ENCODE results near the gene PRPF40B. TPM values are rescaled to one million over a fixed set of nuclear protein-coding genes. Genes with fewer than 3 reads are reported as not detected.

PRPF40B gene
- total RNA-seq, 2 experiments from 2014 or later, result 8.1 to 8.5 TPM

GRCh38 chr12:49655595-49656236 lies 32.4 kb downstream of the PRPF40B start:
- H3K4me1 Mint-ChIP-seq, result peaks cover 28% of the 10 kb centered on the region
- DNase-seq, result no peak
- H3K9me3 Mint-ChIP-seq, result no peaks in the 10 kb centered on the region
- peak overlapping the region; percentile 3 for H3K27ac Mint-ChIP-seq
- no peak overlapping the region for H3K4me3 Mint-ChIP-seq
- peaks cover 28% of the 10 kb centered on the region for H3K36me3 Mint-ChIP-seq
- H3K27me3 Mint-ChIP-seq, result no peaks in the 10 kb centered on the region

DNA sequence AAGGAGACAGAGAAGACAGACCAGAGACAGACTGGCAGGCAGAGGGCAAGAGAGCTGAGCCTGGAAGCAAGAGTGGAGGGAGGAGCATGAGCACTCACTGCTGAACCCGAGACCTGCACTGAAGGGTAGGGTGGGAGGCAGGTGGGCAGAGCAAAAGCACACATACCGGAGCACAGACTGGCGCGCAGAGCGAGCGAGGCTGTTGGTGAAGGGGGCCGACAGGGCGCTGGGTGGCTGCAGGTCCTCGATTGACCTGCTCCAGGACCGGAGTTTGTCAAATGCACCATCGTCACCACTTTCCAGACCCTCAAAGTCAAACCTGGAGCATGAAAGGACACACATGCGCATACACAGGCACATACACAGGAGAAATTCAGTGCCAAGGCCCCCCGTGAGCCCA lies 34.9 kb downstream of the PRPF40B start:
- no peak for DNase-seq
- Mint-ChIP-seq H3K4me3 (no peak overlapping the region), H3K36me3 (peaks cover 48% of the 10 kb centered on the region), H3K4me1 (peaks cover 53% of the 10 kb centered on the region), H3K9me3 (no peaks in the 10 kb centered on the region), H3K27ac (no peak overlapping the region), H3K27me3 (no peaks in the 10 kb centered on the region)

- H3K27ac Mint-ChIP-seq, result no peak overlapping the region
- no peaks in the 10 kb centered on the region for H3K9me3 Mint-ChIP-seq
These were observed 36.4 kb downstream of the PRPF40B start for GRCh38 chr12:49659753-49660152.

DNA sequence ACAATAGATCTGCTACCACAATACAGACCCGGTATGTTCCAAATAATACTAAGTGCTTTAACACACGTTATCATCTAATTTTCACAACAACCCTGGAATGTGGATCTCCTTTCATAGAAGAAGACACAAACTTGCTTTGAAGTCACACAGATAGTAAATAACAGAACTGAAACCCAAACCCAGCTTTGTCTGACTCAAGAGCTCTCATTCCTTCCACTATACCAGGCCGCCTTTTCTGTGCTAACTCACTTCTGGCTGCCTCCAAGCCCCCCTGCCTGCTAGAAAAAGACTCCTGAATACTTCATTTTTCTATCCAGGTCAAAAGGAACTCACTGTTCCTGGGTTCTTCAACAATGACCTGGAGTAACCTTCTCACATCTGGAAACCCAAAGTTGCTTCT lies 37.8 kb downstream of the PRPF40B start:
- H3K9me3 Mint-ChIP-seq, result no peaks in the 10 kb centered on the region
- H3K27ac Mint-ChIP-seq, result peak overlapping the region; percentile 94
- peak; percentile 35 for DNase-seq
- H3K4me1 Mint-ChIP-seq, result peaks cover 66% of the 10 kb centered on the region
- H3K27me3 Mint-ChIP-seq, result no peaks in the 10 kb centered on the region
- peak overlapping the region; percentile 16 for H3K4me3 Mint-ChIP-seq
- peaks cover 61% of the 10 kb centered on the region for H3K36me3 Mint-ChIP-seq

More at GRCh38 chr12:49659753-49660152, 36.4 kb downstream of the PRPF40B start:
- no peak for DNase-seq
- H3K4me1 Mint-ChIP-seq, result peaks cover 66% of the 10 kb centered on the region
- H3K36me3 Mint-ChIP-seq, result peaks cover 51% of the 10 kb centered on the region
- no peaks in the 10 kb centered on the region for H3K27me3 Mint-ChIP-seq
- H3K4me3 Mint-ChIP-seq, result no peak overlapping the region

- DNase-seq, result no peak
- Mint-ChIP-seq H3K27me3 (no peaks in the 10 kb centered on the region), H3K9me3 (no peaks in the 10 kb centered on the region), H3K27ac (peak overlapping the region; percentile 94), H3K4me1 (peaks cover 60% of the 10 kb centered on the region), H3K36me3 (peaks cover 57% of the 10 kb centered on the region), H3K4me3 (peak overlapping the region; percentile 16)
These were observed 38.4 kb downstream of the PRPF40B start for GRCh38 chr12:49661746-49662145.

GRCh38 chr12:49662998-49663843 lies 39.9 kb downstream of the PRPF40B start:
- Mint-ChIP-seq H3K4me3 (peak overlapping the region; percentile 68), H3K9me3 (no peaks in the 10 kb centered on the region), H3K27me3 (no peaks in the 10 kb centered on the region), H3K4me1 (peaks cover 67% of the 10 kb centered on the region), H3K36me3 (peaks cover 47% of the 10 kb centered on the region), H3K27ac (peak overlapping the region; percentile 94)
- peak; percentile 72 for DNase-seq

DNA sequence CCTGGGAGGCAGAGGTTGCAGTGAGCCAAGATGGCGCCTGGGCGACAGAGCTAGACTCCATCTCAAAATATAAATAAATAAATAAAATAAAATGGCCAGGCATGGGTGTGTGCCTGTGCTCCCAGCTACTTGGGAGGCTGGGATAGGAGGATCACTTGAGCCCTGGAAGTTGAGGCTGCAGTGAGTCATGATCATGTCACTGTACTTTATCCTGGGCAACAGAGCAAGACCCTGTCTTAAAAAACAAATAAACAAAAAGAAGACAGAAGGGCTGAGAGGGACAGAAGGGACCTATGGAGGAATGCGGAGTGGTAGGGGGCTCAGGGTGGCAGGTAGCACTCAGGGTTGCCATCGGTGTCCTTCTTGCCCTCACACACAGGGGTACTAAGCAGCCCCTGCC lies 40.8 kb downstream of the PRPF40B start:
- Mint-ChIP-seq H3K27me3 (no peaks in the 10 kb centered on the region), H3K27ac (no peak overlapping the region), H3K36me3 (peaks cover 45% of the 10 kb centered on the region), H3K4me3 (no peak overlapping the region), H3K4me1 (peaks cover 75% of the 10 kb centered on the region), H3K9me3 (no peaks in the 10 kb centered on the region)
- DNase-seq, result no peak

- Mint-ChIP-seq H3K4me1 (peaks cover 80% of the 10 kb centered on the region), H3K9me3 (no peaks in the 10 kb centered on the region), H3K4me3 (no peak overlapping the region), H3K36me3 (peaks cover 47% of the 10 kb centered on the region), H3K27me3 (no peaks in the 10 kb centered on the region), H3K27ac (peak overlapping the region; percentile 18)
- DNase-seq, result no peak
These were observed 41.4 kb downstream of the PRPF40B start for GRCh38 chr12:49664591-49665239.

DNA sequence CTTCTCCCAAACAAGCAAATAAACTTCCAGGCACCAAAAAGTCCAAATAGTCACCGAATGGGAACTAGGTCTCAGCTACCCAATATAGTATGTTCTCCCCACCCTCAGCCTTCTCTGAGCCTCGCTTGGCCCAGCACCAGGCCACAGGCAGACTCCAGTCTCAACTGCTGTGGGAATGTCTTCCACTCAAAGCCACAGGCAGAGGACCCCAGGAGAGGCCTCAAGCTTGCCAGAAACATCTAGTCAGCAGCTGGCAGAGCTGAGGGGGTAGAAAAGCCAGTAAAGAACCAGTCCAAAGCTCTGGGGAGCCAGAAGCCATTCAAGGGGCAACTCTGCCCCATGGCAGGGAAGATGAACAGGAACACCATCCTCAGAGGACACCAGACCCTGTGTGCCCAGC lies 42.0 kb downstream of the PRPF40B start:
- no peak overlapping the region for H3K4me3 Mint-ChIP-seq
- peaks cover 82% of the 10 kb centered on the region for H3K4me1 Mint-ChIP-seq
- DNase-seq, result no peak
- no peak overlapping the region for H3K27ac Mint-ChIP-seq
- H3K9me3 Mint-ChIP-seq, result no peaks in the 10 kb centered on the region
- H3K27me3 Mint-ChIP-seq, result no peaks in the 10 kb centered on the region
- H3K36me3 Mint-ChIP-seq, result peaks cover 50% of the 10 kb centered on the region

DNA sequence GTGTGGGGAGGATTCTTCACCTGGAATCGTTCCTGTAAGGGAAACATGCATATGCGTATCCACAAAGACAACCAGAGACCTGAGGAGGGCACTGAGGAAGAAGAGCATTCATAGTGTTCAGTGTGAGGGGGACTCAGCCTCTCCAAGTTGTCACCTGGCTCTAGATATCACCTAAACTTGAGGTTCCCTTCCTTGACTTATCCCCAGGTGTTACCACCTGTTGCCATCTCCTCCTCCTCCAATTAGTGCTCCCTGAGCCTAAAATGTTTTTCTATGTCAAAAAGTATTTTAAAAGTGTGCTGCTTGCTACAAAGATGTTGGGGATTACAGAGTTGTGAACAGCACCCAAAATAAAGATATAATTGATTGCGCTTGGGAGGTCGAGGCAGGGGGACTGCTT lies 42.8 kb downstream of the PRPF40B start:
- H3K36me3 Mint-ChIP-seq, result peaks cover 45% of the 10 kb centered on the region
- no peak overlapping the region for H3K27ac Mint-ChIP-seq

GRCh38 chr12:49667325-49668090 lies 44.1 kb downstream of the PRPF40B start:
- H3K36me3 Mint-ChIP-seq, result peaks cover 32% of the 10 kb centered on the region
- DNase-seq, result no peak
- H3K27ac Mint-ChIP-seq, result peak overlapping the region; percentile 47
- H3K27me3 Mint-ChIP-seq, result no peaks in the 10 kb centered on the region
- H3K4me1 Mint-ChIP-seq, result peaks cover 82% of the 10 kb centered on the region
- no peaks in the 10 kb centered on the region for H3K9me3 Mint-ChIP-seq
- H3K4me3 Mint-ChIP-seq, result no peak overlapping the region

More for the DNA sequence above, 42.8 kb downstream of the PRPF40B start:
- no peaks in the 10 kb centered on the region for H3K27me3 Mint-ChIP-seq
- peaks cover 82% of the 10 kb centered on the region for H3K4me1 Mint-ChIP-seq
- DNase-seq, result no peak
- no peak overlapping the region for H3K4me3 Mint-ChIP-seq
- H3K9me3 Mint-ChIP-seq, result no peaks in the 10 kb centered on the region

GRCh38 chr12:49669796-49670195 lies 46.4 kb downstream of the PRPF40B start:
- Mint-ChIP-seq H3K27me3 (no peaks in the 10 kb centered on the region), H3K4me3 (peak overlapping the region; percentile 3), H3K36me3 (peaks cover 21% of the 10 kb centered on the region), H3K4me1 (peaks cover 86% of the 10 kb centered on the region), H3K9me3 (no peaks in the 10 kb centered on the region), H3K27ac (peak overlapping the region; percentile 94)
- DNase-seq, result no peak

DNA sequence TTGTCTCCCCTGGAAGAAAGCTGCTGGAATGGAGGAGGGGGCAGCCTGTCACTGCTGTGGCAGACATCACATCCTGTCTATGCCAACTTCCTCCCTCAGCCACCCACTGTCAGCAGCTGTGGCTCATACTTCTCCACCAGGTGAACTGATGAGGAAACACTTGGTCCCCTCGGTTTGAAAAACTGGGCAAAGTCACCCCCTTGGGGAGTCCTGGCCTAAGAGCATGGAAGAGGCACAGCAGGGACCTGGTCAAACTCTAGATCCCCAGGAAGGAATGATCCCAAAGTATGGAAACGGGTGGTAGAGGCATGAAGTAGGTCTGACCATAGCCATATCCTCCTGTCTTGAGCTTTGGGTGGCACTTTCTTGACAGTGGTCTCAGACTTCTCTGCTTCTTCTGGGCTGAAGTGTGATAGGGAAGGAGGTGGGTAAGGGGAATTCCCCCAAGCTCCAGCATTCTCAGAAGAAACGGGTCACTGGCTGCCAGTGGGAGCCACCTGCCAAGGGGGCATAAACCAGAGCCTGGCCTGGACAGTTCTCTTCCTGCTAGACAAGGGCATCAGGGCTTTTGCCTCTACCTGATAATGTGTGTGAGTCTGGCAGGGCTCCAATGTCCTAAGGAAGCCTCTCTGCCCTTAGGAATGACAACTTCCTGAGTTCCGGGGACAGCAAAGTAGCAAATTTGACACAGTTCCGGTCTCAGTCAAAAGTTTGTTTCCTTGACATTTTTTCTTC lies 47.8 kb downstream of the PRPF40B start:
- Mint-ChIP-seq H3K27me3 (no peaks in the 10 kb centered on the region), H3K36me3 (peaks cover 7% of the 10 kb centered on the region), H3K9me3 (no peaks in the 10 kb centered on the region), H3K27ac (peak overlapping the region; percentile 94), H3K4me1 (peaks cover 92% of the 10 kb centered on the region), H3K4me3 (peak overlapping the region; percentile 36)
- DNase-seq, result peak; percentile 46

All from activated naive CD8-positive, alpha-beta T cell treated with anti-CD3 and anti-CD28 coated beads for 36 hours (primary cell).